DOHH2 (cell line): ENCODE data around the gene LY6G6F.

Source experiments
- H3F3A ChIP-seq: fragments of 200-600 bp; sonication (generic), shearing (Covaris generic); 2 replicates; pipeline ENCODE4 v1.6.0; 2016; ENCODE audit warnings: antibody characterized with exemption, mild to moderate bottlenecking; ENCODE audit not compliant: control insufficient read depth, insufficient read depth
- H3K27ac ChIP-seq: fragments of 200-600 bp; sonication (generic); 2 replicates; pipeline ENCODE4 v1.5.1; 2014; ENCODE audit warnings: low read depth, mild to moderate bottlenecking, low read length, moderate library complexity
- H3K27me3 ChIP-seq: fragments of 200-600 bp; sonication (generic); 2 replicates; pipeline ENCODE4 v1.6.1; 2014; ENCODE audit warnings: mild to moderate bottlenecking, low read length, mixed read lengths; ENCODE audit not compliant: control insufficient read depth
- H3K36me3 ChIP-seq: fragments of 200-600 bp; sonication (generic); 2 replicates; pipeline ENCODE4 v1.6.1; 2014; ENCODE audit warnings: mild to moderate bottlenecking, low read length, moderate library complexity, mixed read lengths; ENCODE audit not compliant: control insufficient read depth
- H3K4me1 ChIP-seq: fragments of 200-600 bp; sonication (generic); 2 replicates; pipeline ENCODE4 v1.6.1; 2014; ENCODE audit warnings: mild to moderate bottlenecking, low read length, mixed read lengths; ENCODE audit not compliant: control insufficient read depth
- H3K4me2 ChIP-seq: fragments of 200-600 bp; sonication (generic); 2 replicates; pipeline ENCODE4 v1.6.0; 2014; ENCODE audit warnings: mild to moderate bottlenecking, low read length, moderate library complexity
- H3K4me3 ChIP-seq: fragments of 200-600 bp; sonication (generic); 2 replicates; pipeline ENCODE4 v1.5.1; 2014; ENCODE audit warnings: mild to moderate bottlenecking, low read length, mixed read lengths
- H3K79me2 ChIP-seq: fragments of 200-600 bp; sonication (generic); 2 replicates; pipeline ENCODE4 v1.6.1; 2014; ENCODE audit warnings: mild to moderate bottlenecking, low read length, mixed read lengths; ENCODE audit not compliant: control insufficient read depth
- H3K9me2 ChIP-seq: fragments of 200-600 bp; sonication (generic); replicated peaks from 2 replicates; pipeline ENCODE4 v1.6.1; 2014; ENCODE audit warnings: mild to moderate bottlenecking, low read length, mixed read lengths; ENCODE audit not compliant: control insufficient read depth
- H3K9me3 ChIP-seq: fragments of 200-600 bp; sonication (generic); 2 replicates; pipeline ENCODE4 v1.6.1; 2014; ENCODE audit warnings: antibody characterized with exemption, low read length, mixed read lengths; ENCODE audit not compliant: control insufficient read depth, insufficient read depth
- H4K20me1 ChIP-seq: fragments of 200-600 bp; sonication (generic); 2 replicates; pipeline ENCODE4 v1.6.0; 2014; ENCODE audit warnings: low read depth, mild to moderate bottlenecking, antibody characterized with exemption, low read length, moderate library complexity; ENCODE audit not compliant: control insufficient read depth, insufficient read depth
- CTCF ChIP-seq: fragments of 200-600 bp; sonication (generic); IDR thresholded peaks from one replicate; pipeline ENCODE4 v1.5.1; 2014; ENCODE audit warnings: antibody characterized with exemption, mild to moderate bottlenecking, low read depth, low read length; ENCODE audit not compliant: poor library complexity, severe bottlenecking
- EZH2phosphoT487 ChIP-seq: fragments of 200-600 bp; sonication (generic); IDR thresholded peaks from 2 replicates; pipeline ENCODE4 v1.6.1; 2017; ENCODE audit warnings: borderline replicate concordance, mild to moderate bottlenecking, antibody characterized with exemption, low read length, moderate library complexity, mixed read lengths

Gene LY6G6F

GRCh38 chr6:31712296-31712695, 5.6 kb downstream of the LY6G6F start:
- H3F3A ChIP-seq, result no peaks in the 10 kb centered on the region
- H3K27ac ChIP-seq, result no peak overlapping the region
- TF ChIP-seq EZH2phosphoT487 (no peak), CTCF (peak; percentile 34)
- no peaks in the 10 kb centered on the region for H4K20me1 ChIP-seq
- H3K9me3 ChIP-seq, result no peaks in the 10 kb centered on the region
- H3K4me1 ChIP-seq, result peaks cover 5% of the 10 kb centered on the region; the same call in 1 of the 2 replicates
- peaks cover 47% of the 10 kb centered on the region for H3K27me3 ChIP-seq
- no peak overlapping the region for H3K4me3 ChIP-seq
- H3K36me3 ChIP-seq, result no peaks in the 10 kb centered on the region
- no peak overlapping the region for H3K4me2 ChIP-seq
- H3K79me2 ChIP-seq, result no peaks in the 10 kb centered on the region
- no peaks in the 10 kb centered on the region for H3K9me2 ChIP-seq

DNA sequence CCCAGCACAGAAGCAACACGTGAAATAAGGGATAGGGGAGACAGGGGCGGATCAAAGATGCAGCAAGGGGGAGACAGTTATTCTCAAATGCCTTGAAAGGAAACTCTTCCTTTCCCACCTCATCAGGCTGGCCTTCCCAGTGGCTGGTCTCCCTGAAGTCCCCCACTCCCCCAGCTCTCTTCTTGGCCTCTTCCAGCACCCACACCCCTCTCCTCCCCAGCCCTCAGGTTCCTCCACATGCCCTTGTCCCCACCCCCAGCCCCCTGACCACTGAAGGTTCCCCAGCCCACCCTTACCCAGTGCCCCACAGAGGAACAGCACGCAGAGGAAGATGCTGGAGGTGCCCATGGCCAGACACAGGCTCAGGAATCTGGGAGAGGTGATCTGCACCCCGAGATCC, 6.8 kb downstream of the LY6G6F start:
- Histone ChIP-seq H4K20me1 (no peaks in the 10 kb centered on the region), H3K9me2 (no peaks in the 10 kb centered on the region), H3K4me1 (peaks cover 5% of the 10 kb centered on the region; the same call in 1 of the 2 replicates), H3K4me2 (no peak overlapping the region), H3K9me3 (no peaks in the 10 kb centered on the region), H3F3A (no peaks in the 10 kb centered on the region), H3K27ac (no peak overlapping the region), H3K4me3 (no peak overlapping the region), H3K27me3 (peaks cover 47% of the 10 kb centered on the region), H3K79me2 (no peaks in the 10 kb centered on the region), H3K36me3 (no peaks in the 10 kb centered on the region)
- TF ChIP-seq EZH2phosphoT487 (no peak), CTCF (no peak)

DNA sequence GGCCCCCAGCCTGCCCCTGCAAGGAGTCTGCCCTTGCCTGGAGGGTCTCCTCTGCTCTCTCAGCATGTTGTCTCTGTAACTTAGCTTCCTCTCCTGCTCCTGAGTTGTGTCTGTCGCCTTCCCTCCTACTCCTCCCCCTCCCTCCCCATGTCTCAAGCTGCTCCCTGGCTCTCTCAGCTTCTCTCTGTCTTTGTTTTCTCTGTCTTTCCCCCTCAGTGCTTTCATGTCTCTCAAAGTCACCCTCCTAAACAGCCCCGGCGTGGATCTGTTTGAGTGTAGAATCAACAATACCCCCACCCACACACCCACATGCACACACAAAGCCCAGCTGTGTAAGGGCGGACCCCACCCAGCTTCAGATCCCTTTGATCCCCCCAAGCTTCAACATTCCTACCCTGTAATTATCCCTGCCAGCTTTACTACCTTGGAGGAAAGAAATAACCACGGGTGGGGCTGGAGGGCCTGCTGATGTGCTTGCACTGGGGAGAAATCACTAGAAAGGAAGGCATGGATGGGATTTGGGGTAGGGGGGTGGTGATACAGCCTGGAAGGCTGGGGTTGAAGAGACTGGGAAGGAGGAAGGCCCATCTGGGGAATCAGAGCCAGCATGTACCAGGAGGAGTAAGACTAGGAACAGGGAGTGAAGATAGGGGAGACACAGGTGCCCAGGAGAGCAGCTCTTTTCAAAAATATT, 7.5 kb downstream of the LY6G6F start:
- TF ChIP-seq CTCF, result no peak
- TF ChIP-seq EZH2phosphoT487, result no peak
- Histone ChIP-seq H3K4me3 (no peak overlapping the region), H3F3A (no peaks in the 10 kb centered on the region), H3K36me3 (no peaks in the 10 kb centered on the region), H4K20me1 (no peaks in the 10 kb centered on the region), H3K4me1 (peaks cover 5% of the 10 kb centered on the region; the same call in 1 of the 2 replicates), H3K27me3 (peaks cover 47% of the 10 kb centered on the region), H3K27ac (no peak overlapping the region), H3K9me2 (no peaks in the 10 kb centered on the region), H3K4me2 (no peak overlapping the region), H3K9me3 (no peaks in the 10 kb centered on the region), H3K79me2 (no peaks in the 10 kb centered on the region)
